ENCODE measurements around the gene ARFGAP1.

The ARFGAP1 gene

GRCh38 chr20:63311186-63311832 lies 38.7 kb downstream of the ARFGAP1 start:
- no peak for DNase-seq (ENCODE audit: extremely low spot score)
- ChIA-PET POLR2A (no interaction called here), CTCF (interaction anchor here (0.7 to 4.2 kb wide), 3 partner anchors 35 to 70 kb away, joined by 3 to 44 read pairs (median 18); no protein-coding TSS in a partner anchor)
- no peak for TF ChIP-seq HDGF (IDR thresholded peaks at IDR 0.05; ENCODE audit: borderline replicate concordance)
- no peak for TF ChIP-seq TARDBP (IDR thresholded peaks at IDR 0.05)
- no peak for TF ChIP-seq FOXK2 (IDR thresholded peaks at IDR 0.05)
- no peak for TF ChIP-seq SP1 (IDR thresholded peaks at IDR 0.05)

GRCh38 chr20:63311833-63312243 lies 39.2 kb downstream of the ARFGAP1 start:
- TF ChIP-seq FOXK2 (IDR thresholded peaks at IDR 0.05): no peak
- no peak for TF ChIP-seq FOXM1 (IDR thresholded peaks at IDR 0.05; ENCODE audit: borderline replicate concordance)
- no peak for TF ChIP-seq SUZ12 (IDR thresholded peaks at IDR 0.05)
- no peak for TF ChIP-seq L3MBTL2 (conservative IDR thresholded peaks at IDR 0.05)
- TF ChIP-seq BHLHE40 (IDR thresholded peaks at IDR 0.05; ENCODE audit: borderline replicate concordance): no peak
- no peak for TF ChIP-seq FOXA1 (IDR thresholded peaks at IDR 0.05)
- no peak for TF ChIP-seq LEF1 (IDR thresholded peaks at IDR 0.05; ENCODE audit: borderline replicate concordance)
- no peak for TF ChIP-seq SP1 (IDR thresholded peaks at IDR 0.05)
- no peak for TF ChIP-seq CTBP1 (IDR thresholded peaks at IDR 0.05; ENCODE audit: borderline replicate concordance)
- TF ChIP-seq ARNT (IDR thresholded peaks at IDR 0.05): no peak
- no peak for TF ChIP-seq ELF4 (IDR thresholded peaks at IDR 0.05)
- no peak for TF ChIP-seq HDGF (IDR thresholded peaks at IDR 0.05; ENCODE audit: borderline replicate concordance)
- no peak for TF ChIP-seq NFRKB (IDR thresholded peaks at IDR 0.05)
- TF ChIP-seq, protein P1, sequence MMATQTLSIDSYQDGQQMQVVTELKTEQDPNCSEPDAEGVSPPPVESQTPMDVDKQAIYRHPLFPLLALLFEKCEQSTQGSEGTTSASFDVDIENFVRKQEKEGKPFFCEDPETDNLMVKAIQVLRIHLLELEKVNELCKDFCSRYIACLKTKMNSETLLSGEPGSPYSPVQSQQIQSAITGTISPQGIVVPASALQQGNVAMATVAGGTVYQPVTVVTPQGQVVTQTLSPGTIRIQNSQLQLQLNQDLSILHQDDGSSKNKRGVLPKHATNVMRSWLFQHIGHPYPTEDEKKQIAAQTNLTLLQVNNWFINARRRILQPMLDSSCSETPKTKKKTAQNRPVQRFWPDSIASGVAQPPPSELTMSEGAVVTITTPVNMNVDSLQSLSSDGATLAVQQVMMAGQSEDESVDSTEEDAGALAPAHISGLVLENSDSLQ (IDR thresholded peaks at IDR 0.05): no peak
- TF ChIP-seq TARDBP (IDR thresholded peaks at IDR 0.05): no peak
- no peak for DNase-seq (ENCODE audit: extremely low spot score)
- ChIA-PET POLR2A (no interaction called here), CTCF (no interaction called here)

GRCh38 chr20:63312273-63312672 lies 39.7 kb downstream of the ARFGAP1 start:
- no peak for TF ChIP-seq ARNT (IDR thresholded peaks at IDR 0.05)
- TF ChIP-seq, protein P1 (IDR thresholded peaks at IDR 0.05): no peak
- TF ChIP-seq FOXK2 (IDR thresholded peaks at IDR 0.05): no peak
- no peak for DNase-seq (ENCODE audit: extremely low spot score)
- ChIA-PET CTCF (no interaction called here), POLR2A (no interaction called here)

GRCh38 chr20:63312690-63313348 lies 40.2 kb downstream of the ARFGAP1 start:
- TF ChIP-seq ZNF384 (IDR thresholded peaks at IDR 0.05): no peak
- no peak for TF ChIP-seq L3MBTL2 (conservative IDR thresholded peaks at IDR 0.05)
- no peak for TF ChIP-seq LEF1 (IDR thresholded peaks at IDR 0.05; ENCODE audit: borderline replicate concordance)
- TF ChIP-seq SUZ12 (IDR thresholded peaks at IDR 0.05): no peak
- TF ChIP-seq FOXM1 (IDR thresholded peaks at IDR 0.05; ENCODE audit: borderline replicate concordance): no peak
- no peak for TF ChIP-seq FOXK2 (IDR thresholded peaks at IDR 0.05)
- TF ChIP-seq FOXA1 (IDR thresholded peaks at IDR 0.05): no peak
- no peak for TF ChIP-seq ARNT (IDR thresholded peaks at IDR 0.05)
- no peak for TF ChIP-seq NFRKB (IDR thresholded peaks at IDR 0.05)
- POLR2A ChIA-PET: no interaction called here
- no peak for DNase-seq (ENCODE audit: extremely low spot score)
- CTCF ChIA-PET: interaction anchor here (1.0 kb wide), 1 partner anchor 68 kb away, joined by 3 read pairs; no protein-coding TSS in a partner anchor

DNA sequence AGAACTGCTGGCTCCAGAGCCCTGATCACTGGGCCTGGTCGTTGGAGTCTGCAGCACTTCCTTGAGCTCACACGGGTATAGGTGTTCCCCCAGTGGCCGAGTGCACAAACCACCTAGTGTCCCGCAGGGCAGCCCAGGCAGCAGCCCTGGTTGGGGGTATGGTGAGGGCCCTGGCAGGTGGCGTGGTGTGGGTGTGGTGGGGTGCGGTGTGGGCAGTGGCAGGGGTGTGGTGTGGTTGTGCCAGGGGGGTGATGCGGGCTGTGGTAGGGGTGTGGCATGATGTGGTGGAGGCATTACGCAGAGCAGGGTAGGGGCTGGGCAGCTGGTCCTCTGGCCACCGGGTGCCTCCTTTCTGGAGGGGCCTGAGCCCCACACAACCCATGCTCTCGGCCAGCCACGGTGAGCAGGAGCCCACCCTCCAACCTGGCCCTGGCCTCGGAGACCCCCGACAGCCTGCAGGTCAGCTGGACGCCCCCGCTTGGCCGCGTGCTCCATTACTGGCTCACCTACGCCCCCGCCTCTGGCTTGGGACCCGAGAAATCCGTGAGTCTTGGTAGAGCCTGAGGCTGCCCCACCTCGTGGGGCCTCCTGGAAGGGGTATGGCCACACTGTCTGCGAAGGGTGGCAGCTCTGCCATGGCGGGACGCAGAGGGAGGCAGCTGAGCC lies 40.9 kb downstream of the ARFGAP1 start:
- no peak for DNase-seq (ENCODE audit: extremely low spot score)
- TF ChIP-seq CTBP1 (IDR thresholded peaks at IDR 0.05; ENCODE audit: borderline replicate concordance) (no peak), ELF4 (IDR thresholded peaks at IDR 0.05) (no peak), NFRKB (IDR thresholded peaks at IDR 0.05) (no peak), ARNT (IDR thresholded peaks at IDR 0.05) (no peak), ZNF384 (IDR thresholded peaks at IDR 0.05) (no peak), L3MBTL2 (conservative IDR thresholded peaks at IDR 0.05) (no peak), SP1 (IDR thresholded peaks at IDR 0.05) (no peak), TARDBP (IDR thresholded peaks at IDR 0.05) (no peak), SUZ12 (IDR thresholded peaks at IDR 0.05) (no peak), BHLHE40 (IDR thresholded peaks at IDR 0.05; ENCODE audit: borderline replicate concordance) (no peak), FOXA1 (IDR thresholded peaks at IDR 0.05) (no peak)
- TF ChIP-seq, protein P1 (IDR thresholded peaks at IDR 0.05): no peak
- POLR2A ChIA-PET: no interaction called here
- CTCF ChIA-PET: interaction anchor here (1.0 kb wide), 1 partner anchor 68 kb away, joined by 3 read pairs; no protein-coding TSS in a partner anchor

- TF ChIP-seq NFRKB (IDR thresholded peaks at IDR 0.05) (no peak), ELF4 (IDR thresholded peaks at IDR 0.05) (no peak), LEF1 (IDR thresholded peaks at IDR 0.05; ENCODE audit: borderline replicate concordance) (no peak), FOXM1 (IDR thresholded peaks at IDR 0.05; ENCODE audit: borderline replicate concordance) (no peak), BHLHE40 (IDR thresholded peaks at IDR 0.05; ENCODE audit: borderline replicate concordance) (no peak), L3MBTL2 (conservative IDR thresholded peaks at IDR 0.05) (no peak), TARDBP (IDR thresholded peaks at IDR 0.05) (no peak), FOXA1 (IDR thresholded peaks at IDR 0.05) (no peak), ARNT (IDR thresholded peaks at IDR 0.05) (no peak), SUZ12 (IDR thresholded peaks at IDR 0.05) (no peak), FOXK2 (IDR thresholded peaks at IDR 0.05) (no peak), CTBP1 (IDR thresholded peaks at IDR 0.05; ENCODE audit: borderline replicate concordance) (no peak), SP1 (IDR thresholded peaks at IDR 0.05) (no peak), ZNF384 (IDR thresholded peaks at IDR 0.05) (no peak), HDGF (IDR thresholded peaks at IDR 0.05; ENCODE audit: borderline replicate concordance) (no peak)
- TF ChIP-seq, protein P1 (IDR thresholded peaks at IDR 0.05): no peak
- POLR2A ChIA-PET: no interaction called here
- CTCF ChIA-PET: interaction anchor here (1.0 kb wide), 1 partner anchor 67 kb away, joined by 3 read pairs; no protein-coding TSS in a partner anchor
Measured at GRCh38 chr20:63314015-63314471, 41.4 kb downstream of the ARFGAP1 start.

More at GRCh38 chr20:63314015-63314471, 41.4 kb downstream of the ARFGAP1 start:
- DNase-seq (ENCODE audit: extremely low spot score): no peak
